Transverse colon (tissue), 4 donors: ENCODE results near the gene GMDS. TPM values are rescaled to one million over a fixed set of nuclear protein-coding genes. Genes with fewer than 3 reads are reported as not detected.

Experiments used
- DNase-seq: peaks from one replicate; pipeline ENCODE4 v3.0.0-alpha.2; 2019
- H3K27ac ChIP-seq, 4 donors: fragments of 200-600 bp; sonication (generic); 2 replicates each; pipeline ENCODE4 v1.5.1; 2016 to 2018; ENCODE audit warnings: inconsistent platforms in 4 of 4
- H3K27me3 ChIP-seq: fragments of 200-600 bp; sonication (generic); 2 replicates; pipeline ENCODE4 v1.5.1; 2017; ENCODE audit warnings: inconsistent platforms
- H3K36me3 ChIP-seq, 4 donors: fragments of 200-600 bp; sonication (generic); 2 replicates each; pipeline ENCODE4 v1.5.1; 2017 to 2019; ENCODE audit warnings: inconsistent platforms in 4 of 4
- H3K4me1 ChIP-seq, 4 donors: fragments of 200-600 bp; sonication (generic); 2 replicates each; pipeline ENCODE4 v1.5.1; 2017 to 2020; ENCODE audit warnings: inconsistent platforms in 4 of 4
- H3K4me3 ChIP-seq, 4 donors: fragments of 200-600 bp; sonication (generic); 1 replicate in 1 of 4; 2 replicates in 3 of 4; pipeline versions ENCODE4 v1.5.1 to v1.6.1; 2017 to 2019; ENCODE audit warnings: inconsistent platforms in 4 of 4
- H3K9me3 ChIP-seq, 2 donors: fragments of 200-600 bp; sonication (generic); 2 replicates each; pipeline ENCODE4 v1.5.1; 2017 to 2019; ENCODE audit warnings: inconsistent platforms in 2 of 2
- EP300 ChIP-seq: sonication (generic); formaldehyde crosslinking; IDR thresholded peaks from one replicate; pipeline ENCODE4 v1.6.1; 2017; ENCODE audit warnings: antibody characterized with exemption, low read depth
- POLR2A ChIP-seq: fragments of 450-650 bp; IDR thresholded peaks from one replicate; pipeline ENCODE4 v1.6.1; 2016; ENCODE audit warnings: antibody characterized with exemption, mild to moderate bottlenecking, moderate library complexity
- POLR2AphosphoS5 ChIP-seq, 3 donors: sonication (generic); formaldehyde crosslinking; IDR thresholded peaks; one replicate each; pipeline ENCODE4 v1.6.1; 2016; ENCODE audit warnings: antibody characterized with exemption in 3 of 3
- WGBS, 2 donors: methylation state at CpG; one replicate each; pipeline ENCODE4 v1.1.5; 2018; ENCODE audit warnings: low coverage in 1 of 2; 5-methylcytosine and 5-hydroxymethylcytosine counted together
- in situ Hi-C, 4 donors: fragments of 200-750 bp; cut with MboI; loops; one replicate each; pipeline versions ENCODE4 v1.15.0 to v1.15.1; 2017; ENCODE audit warnings: low sequenced_read_pairs in 3 of 4, low pct_ligation_motif_present in 1 of 4, low pct_unique_long_range_greater_than_20kb in 1 of 4
- intact Hi-C: fragments of 100-400 bp; cut with DNase I; formaldehyde crosslinking; loops from one replicate; pipeline ENCODE4 v1.15.1; 2023; ENCODE audit warnings: low total_unique reads
- total RNA-seq, 4 donors: library from RNA; depleted of rRNA; stranded (reverse); fragments of >200 nt; gene quantifications; one replicate each; pipeline ENCODE4 v1.1.0, GENCODE V29; 2016
- TF ChIP-seq, protein P1 (sequence below), 5 experiments: fragments of 200-600 bp in 3 of 5; fragments of 450-650 bp in 2 of 5; sonication (generic) in 3 of 5; IDR thresholded peaks; 1 replicate in 2 of 5; 2 replicates in 3 of 5; pipeline ENCODE4 v1.5.1; 2016 to 2017; ENCODE audit warnings: antibody characterized with exemption in 5 of 5, inconsistent platforms in 3 of 5, mild to moderate bottlenecking in 2 of 5, moderate library complexity in 1 of 5

Gene GMDS
- total RNA-seq, 4 donors from 2014 or later: 66.2 to 546 (median 102) TPM

DNA sequence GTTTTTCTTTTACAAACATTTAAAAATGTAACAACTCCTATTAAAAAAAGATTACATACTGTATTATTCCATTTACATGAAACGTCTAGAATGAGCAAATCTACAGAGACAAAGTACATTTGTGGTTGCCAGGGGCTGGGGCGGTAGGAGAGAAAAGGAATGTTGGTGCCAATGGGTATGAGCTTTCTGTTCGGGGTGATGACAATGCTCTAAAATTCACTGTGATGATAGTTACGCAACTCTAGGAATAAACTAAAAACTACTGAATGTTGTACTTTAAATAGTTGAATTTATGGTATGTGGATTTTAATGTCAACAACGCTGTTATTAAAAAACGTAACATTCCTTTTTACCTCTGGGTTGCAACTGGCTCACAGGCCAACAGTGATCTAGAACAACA lies 211.1 kb downstream of the GMDS start:
- Histone ChIP-seq H3K27ac (no peak overlapping the region), H3K4me3 (no peak overlapping the region), H3K4me1 (peaks cover 0 to 4% (median 0%) of the 10 kb centered on the region in 4 donors), H3K9me3 (no peaks in the 10 kb centered on the region), H3K27me3 (no peaks in the 10 kb centered on the region), H3K36me3 (peaks cover 0 to 3% (median 0%) of the 10 kb centered on the region in 4 donors)
- DNase-seq: no peak
- in situ Hi-C loops: no loop called here
- TF ChIP-seq EP300 (no peak), POLR2A (no peak), POLR2AphosphoS5 (IDR thresholded peaks at IDR 0.05) (no peak)
- TF ChIP-seq, protein P1, sequence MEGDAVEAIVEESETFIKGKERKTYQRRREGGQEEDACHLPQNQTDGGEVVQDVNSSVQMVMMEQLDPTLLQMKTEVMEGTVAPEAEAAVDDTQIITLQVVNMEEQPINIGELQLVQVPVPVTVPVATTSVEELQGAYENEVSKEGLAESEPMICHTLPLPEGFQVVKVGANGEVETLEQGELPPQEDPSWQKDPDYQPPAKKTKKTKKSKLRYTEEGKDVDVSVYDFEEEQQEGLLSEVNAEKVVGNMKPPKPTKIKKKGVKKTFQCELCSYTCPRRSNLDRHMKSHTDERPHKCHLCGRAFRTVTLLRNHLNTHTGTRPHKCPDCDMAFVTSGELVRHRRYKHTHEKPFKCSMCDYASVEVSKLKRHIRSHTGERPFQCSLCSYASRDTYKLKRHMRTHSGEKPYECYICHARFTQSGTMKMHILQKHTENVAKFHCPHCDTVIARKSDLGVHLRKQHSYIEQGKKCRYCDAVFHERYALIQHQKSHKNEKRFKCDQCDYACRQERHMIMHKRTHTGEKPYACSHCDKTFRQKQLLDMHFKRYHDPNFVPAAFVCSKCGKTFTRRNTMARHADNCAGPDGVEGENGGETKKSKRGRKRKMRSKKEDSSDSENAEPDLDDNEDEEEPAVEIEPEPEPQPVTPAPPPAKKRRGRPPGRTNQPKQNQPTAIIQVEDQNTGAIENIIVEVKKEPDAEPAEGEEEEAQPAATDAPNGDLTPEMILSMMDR (IDR thresholded peaks at IDR 0.05): no peak
- intact Hi-C loops: no loop called here
- 82 to 88% methylated on average over 6 of the region's 6 CpGs for WGBS, 2 donors

DNA sequence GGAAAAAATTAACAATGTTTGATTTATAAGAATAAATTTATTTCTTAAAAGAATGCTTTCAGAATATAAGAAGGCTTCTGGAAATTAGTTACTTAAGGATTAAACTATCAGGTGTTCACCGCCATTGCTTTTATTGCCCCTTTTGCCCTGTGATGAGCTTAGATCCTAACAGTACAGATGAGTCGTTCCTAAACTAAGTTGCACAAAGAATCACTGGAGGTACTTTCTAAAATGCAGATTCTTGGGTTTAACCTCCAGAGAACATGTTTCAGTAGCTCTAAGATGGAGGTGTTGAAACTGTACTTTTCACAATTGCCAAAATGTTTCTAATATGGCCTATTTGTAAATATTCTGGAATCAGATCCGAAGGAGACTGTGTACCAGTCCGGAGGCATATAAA lies 211.9 kb downstream of the GMDS start:
- DNase-seq: no peak
- H3K36me3 ChIP-seq: peaks cover 0 to 3% (median 0%) of the 10 kb centered on the region in 4 donors
- no peak overlapping the region for H3K27ac ChIP-seq
- in situ Hi-C loops (no loop called here), intact Hi-C loops (no loop called here)
- no peaks in the 10 kb centered on the region for H3K9me3 ChIP-seq
- 93 to 98% methylated on average over 4 of the region's 4 CpGs for WGBS, 2 donors
- H3K4me1 ChIP-seq: peaks cover 0 to 7% (median under 1%) of the 10 kb centered on the region in 4 donors
- H3K4me3 ChIP-seq: no peak overlapping the region
- H3K27me3 ChIP-seq: no peaks in the 10 kb centered on the region
- TF ChIP-seq EP300 (no peak), POLR2AphosphoS5 (IDR thresholded peaks at IDR 0.05) (no peak), POLR2A (no peak)
- TF ChIP-seq, protein P1 (IDR thresholded peaks at IDR 0.05): no peak

DNA sequence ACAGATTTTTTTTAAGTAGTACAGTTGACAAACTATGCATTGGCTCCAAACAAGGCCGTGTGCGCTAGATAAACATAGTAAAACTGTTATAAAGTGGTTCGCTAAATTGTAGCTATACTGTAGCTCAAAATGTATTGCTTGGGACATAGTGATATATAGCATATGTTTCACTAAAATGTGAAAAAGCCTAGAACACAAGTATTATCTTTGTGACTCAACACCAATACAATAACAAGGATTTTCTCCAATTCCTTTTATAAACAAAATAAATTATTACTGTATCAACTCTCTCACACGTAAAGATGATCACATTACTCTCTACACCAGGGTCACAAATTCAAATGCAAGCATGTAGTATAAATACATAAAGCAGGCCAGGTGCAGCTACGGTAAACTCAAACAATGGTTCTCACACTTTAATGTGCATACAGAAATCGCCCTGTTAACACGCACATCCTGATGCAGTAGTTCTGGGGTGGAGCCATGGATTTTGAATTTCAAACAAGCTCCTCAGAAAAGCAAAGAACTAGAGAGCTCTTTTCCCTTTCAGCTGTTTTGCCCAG lies 214.6 kb downstream of the GMDS start:
- H3K9me3 ChIP-seq: no peaks in the 10 kb centered on the region
- no peak overlapping the region for H3K4me3 ChIP-seq
- DNase-seq: no peak
- in situ Hi-C loops: no loop called here
- intact Hi-C loops: loop anchor here (1.0 kb wide), 1 partner anchor 20 kb away; no protein-coding TSS in a partner anchor
- no peak for TF ChIP-seq POLR2AphosphoS5 (IDR thresholded peaks at IDR 0.05)
- no peak for TF ChIP-seq POLR2A
- TF ChIP-seq EP300: no peak
- TF ChIP-seq, protein P1 (IDR thresholded peaks at IDR 0.05): no peak
- H3K27ac ChIP-seq: no peak overlapping the region
- H3K27me3 ChIP-seq: no peaks in the 10 kb centered on the region
- H3K36me3 ChIP-seq: peaks cover 0 to 3% (median 0%) of the 10 kb centered on the region in 4 donors
- 61 to 68% methylated on average over 7 of the region's 7 CpGs for WGBS, 2 donors
- H3K4me1 ChIP-seq: peaks cover 0 to 11% (median 2%) of the 10 kb centered on the region in 4 donors

DNA sequence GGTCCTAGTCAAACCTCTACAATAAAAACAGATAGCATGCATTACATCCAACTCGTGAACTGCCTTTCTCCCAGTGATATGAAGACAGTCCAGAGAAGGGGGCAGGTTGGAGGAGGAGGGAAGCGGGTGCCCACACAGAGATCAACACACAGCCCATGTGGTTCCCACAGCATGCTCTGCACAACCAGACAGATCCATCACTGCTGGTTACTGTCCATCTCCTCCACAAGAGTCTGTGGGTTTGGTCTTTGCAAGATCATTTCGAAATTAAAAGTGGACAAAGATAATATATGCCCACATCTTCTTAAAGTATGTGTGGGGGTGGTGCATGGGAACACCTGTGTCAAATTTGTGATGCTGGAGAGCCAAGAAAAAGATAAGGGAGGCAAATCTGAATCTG lies 215.5 kb downstream of the GMDS start:
- TF ChIP-seq, protein P1 (IDR thresholded peaks at IDR 0.05): no peak
- TF ChIP-seq POLR2A: no peak
- no peak for TF ChIP-seq POLR2AphosphoS5 (IDR thresholded peaks at IDR 0.05)
- no peak for TF ChIP-seq EP300
- Histone ChIP-seq H3K27me3 (no peaks in the 10 kb centered on the region), H3K36me3 (peaks cover 0 to 3% (median 0%) of the 10 kb centered on the region in 4 donors), H3K4me1 (peaks cover 0 to 11% (median 2%) of the 10 kb centered on the region in 4 donors), H3K27ac (no peak overlapping the region), H3K4me3 (no peak overlapping the region), H3K9me3 (no peaks in the 10 kb centered on the region)
- 63 to 88% methylated on average over 1 to 3 of the region's 3 CpGs for WGBS, 2 donors
- in situ Hi-C loops: no loop called here
- no peak for DNase-seq
- intact Hi-C loops: no loop called here
